ENCODE data around the gene MAP3K4. TPM values are rescaled to one million over a fixed set of nuclear protein-coding genes. Genes with fewer than 3 reads are reported as not detected.
A peak's percentile ranks its signal among the peaks of the same experiment; 100 is the strongest.

Gene MAP3K4
- total RNA-seq, 1 donor: 31.1 TPM

- no peak overlapping the region for H3K4me3 ChIP-seq (ENCODE audit: insufficient read depth, low read length)
- H3K79me2 ChIP-seq (ENCODE audit: insufficient read depth, low read length): peaks cover 72% of the 10 kb centered on the region
- H3K27ac ChIP-seq (ENCODE audit: low read depth, low read length): no peak overlapping the region
- peaks cover 9% of the 10 kb centered on the region for H3K4me1 ChIP-seq (ENCODE audit: insufficient read depth, low read length)
- no peaks in the 10 kb centered on the region for H3K36me3 ChIP-seq (ENCODE audit: insufficient read depth, low read length)
- no peaks in the 10 kb centered on the region for H4K20me1 ChIP-seq (ENCODE audit: insufficient read depth, low read length)
- no peaks in the 10 kb centered on the region for H3K9me3 ChIP-seq (ENCODE audit: low read depth, low read length)
- no peak for DNase-seq (ENCODE audit: insufficient read length, low spot score, missing footprints)
- no peak overlapping the region for H3K4me2 ChIP-seq (ENCODE audit: insufficient read depth, low read length)
- no peak overlapping the region for H2AFZ ChIP-seq (ENCODE audit: low read length)
- no peaks in the 10 kb centered on the region for H3K27me3 ChIP-seq (ENCODE audit: insufficient read depth, low read length)
- TF ChIP-seq CTCF (IDR thresholded peaks at IDR 0.05; ENCODE audit: extremely low read depth, low read depth, low read length): no peak
Measured at GRCh38 chr6:161019324-161019839, 27.8 kb downstream of the MAP3K4 start.

GRCh38 chr6:161021543-161021942, 30.0 kb downstream of the MAP3K4 start:
- Histone ChIP-seq H3K79me2 (ENCODE audit: insufficient read depth, low read length) (peaks cover 61% of the 10 kb centered on the region), H2AFZ (ENCODE audit: low read length) (no peak overlapping the region), H3K36me3 (ENCODE audit: insufficient read depth, low read length) (no peaks in the 10 kb centered on the region), H3K4me3 (ENCODE audit: insufficient read depth, low read length) (no peak overlapping the region), H3K4me2 (ENCODE audit: insufficient read depth, low read length) (no peak overlapping the region), H4K20me1 (ENCODE audit: insufficient read depth, low read length) (no peaks in the 10 kb centered on the region), H3K27me3 (ENCODE audit: insufficient read depth, low read length) (no peaks in the 10 kb centered on the region), H3K27ac (ENCODE audit: low read depth, low read length) (no peak overlapping the region), H3K9me3 (ENCODE audit: low read depth, low read length) (no peaks in the 10 kb centered on the region), H3K4me1 (ENCODE audit: insufficient read depth, low read length) (peaks cover 9% of the 10 kb centered on the region)
- no peak for TF ChIP-seq CTCF (IDR thresholded peaks at IDR 0.05; ENCODE audit: extremely low read depth, low read depth, low read length)
- no peak for DNase-seq (ENCODE audit: insufficient read length, low spot score, missing footprints)

GRCh38 chr6:161021998-161022743, 30.6 kb downstream of the MAP3K4 start:
- no peak for TF ChIP-seq CTCF (IDR thresholded peaks at IDR 0.05; ENCODE audit: extremely low read depth, low read depth, low read length)
- H3K36me3 ChIP-seq (ENCODE audit: insufficient read depth, low read length): no peaks in the 10 kb centered on the region
- no peaks in the 10 kb centered on the region for H3K9me3 ChIP-seq (ENCODE audit: low read depth, low read length)
- peaks cover 12% of the 10 kb centered on the region for H3K4me1 ChIP-seq (ENCODE audit: insufficient read depth, low read length)
- H3K79me2 ChIP-seq (ENCODE audit: insufficient read depth, low read length): peaks cover 59% of the 10 kb centered on the region
- DNase-seq (ENCODE audit: insufficient read length, low spot score, missing footprints): no peak
- H4K20me1 ChIP-seq (ENCODE audit: insufficient read depth, low read length): no peaks in the 10 kb centered on the region
- no peak overlapping the region for H3K4me3 ChIP-seq (ENCODE audit: insufficient read depth, low read length)
- H2AFZ ChIP-seq (ENCODE audit: low read length): no peak overlapping the region
- H3K4me2 ChIP-seq (ENCODE audit: insufficient read depth, low read length): no peak overlapping the region
- H3K27ac ChIP-seq (ENCODE audit: low read depth, low read length): no peak overlapping the region
- no peaks in the 10 kb centered on the region for H3K27me3 ChIP-seq (ENCODE audit: insufficient read depth, low read length)

- no peak for TF ChIP-seq CTCF (IDR thresholded peaks at IDR 0.05; ENCODE audit: extremely low read depth, low read depth, low read length)
- peaks cover 20% of the 10 kb centered on the region for H3K4me1 ChIP-seq (ENCODE audit: insufficient read depth, low read length)
- no peak overlapping the region for H2AFZ ChIP-seq (ENCODE audit: low read length)
- DNase-seq (ENCODE audit: insufficient read length, low spot score, missing footprints): peak; percentile 55
- H3K36me3 ChIP-seq (ENCODE audit: insufficient read depth, low read length): no peaks in the 10 kb centered on the region
- H3K27ac ChIP-seq (ENCODE audit: low read depth, low read length): peak overlapping the region; percentile 47
- no peaks in the 10 kb centered on the region for H4K20me1 ChIP-seq (ENCODE audit: insufficient read depth, low read length)
- no peaks in the 10 kb centered on the region for H3K9me3 ChIP-seq (ENCODE audit: low read depth, low read length)
- H3K79me2 ChIP-seq (ENCODE audit: insufficient read depth, low read length): peaks cover 54% of the 10 kb centered on the region
- no peak overlapping the region for H3K4me3 ChIP-seq (ENCODE audit: insufficient read depth, low read length)
- peak overlapping the region; percentile 35 for H3K4me2 ChIP-seq (ENCODE audit: insufficient read depth, low read length)
- no peaks in the 10 kb centered on the region for H3K27me3 ChIP-seq (ENCODE audit: insufficient read depth, low read length)
Measured at GRCh38 chr6:161023316-161023715, 31.7 kb downstream of the MAP3K4 start.

All from osteoblast (primary cell).